Activated naive CD4-positive, alpha-beta T cell treated with anti-CD3 and anti-CD28 coated beads, Interleukin-2, amount 50 U/mL, for 72 hours (primary cell): Measurements from ENCODE around the gene RBM19. TPM values are rescaled to one million over a fixed set of nuclear protein-coding genes. Genes with fewer than 3 reads are reported as not detected.

Experiments
- ATAC-seq, 2 donors: fragments of 150-1000 bp; cut with Tn5 transposase; 2 replicates each; pipeline ENCODE4 v1.10.0; 2021; ENCODE audit warnings: mild to moderate bottlenecking in 2 of 2, moderate library complexity in 2 of 2
- DNase-seq, 2 donors: peaks; one replicate each; pipeline ENCODE4 v3.0.0; 2021 to 2022; ENCODE audit warnings: low spot score in 2 of 2
- H3K27ac Mint-ChIP-seq, 2 donors: one replicate each; pipeline ENCODE4 v1.8.0; 2022; ENCODE audit warnings: mild to moderate bottlenecking in 2 of 2, mixed read lengths in 2 of 2
- H3K36me3 Mint-ChIP-seq, 2 donors: one replicate each; pipeline ENCODE4 v1.8.0; 2022; ENCODE audit warnings: mixed read lengths in 2 of 2
- H3K9me3 Mint-ChIP-seq, 2 donors: one replicate each; pipeline ENCODE4 v1.8.0; 2022; ENCODE audit warnings: mixed read lengths in 2 of 2
- total RNA-seq, 2 donors: library from RNA; stranded (reverse); gene quantifications; one replicate each; pipeline ENCODE4 v1.2.3, GENCODE V29; 2022

RBM19 gene
- total RNA-seq, 2 donors from 2014 or later = 63.6 to 86.0 TPM

- ATAC-seq (no peak), DNase-seq (no peak)
- peak overlapping the region in 1 of 2 donors; percentile 84 for H3K27ac Mint-ChIP-seq
- H3K36me3 Mint-ChIP-seq = peaks cover 0 to 4% of the 10 kb centered on the region in 2 donors
- H3K9me3 Mint-ChIP-seq = no peaks in the 10 kb centered on the region
These were observed 134.6 kb downstream of the RBM19 start for GRCh38 chr12:113831476-113831875.

GRCh38 chr12:113831016-113831415 lies 135.1 kb downstream of the RBM19 start:
- DNase-seq = no peak
- peaks cover 0 to 4% of the 10 kb centered on the region in 2 donors for H3K36me3 Mint-ChIP-seq
- H3K27ac Mint-ChIP-seq = peak overlapping the region in 1 of 2 donors; percentile 84
- no peaks in the 10 kb centered on the region for H3K9me3 Mint-ChIP-seq
- ATAC-seq = no peak

- H3K36me3 Mint-ChIP-seq = peaks cover 0 to 4% of the 10 kb centered on the region in 2 donors
- ATAC-seq = no peak
- H3K9me3 Mint-ChIP-seq = no peaks in the 10 kb centered on the region
- DNase-seq = no peak
- no peak overlapping the region for H3K27ac Mint-ChIP-seq
These were observed 136.9 kb downstream of the RBM19 start for GRCh38 chr12:113829212-113829611.

- H3K9me3 Mint-ChIP-seq = no peaks in the 10 kb centered on the region
- DNase-seq (no peak), ATAC-seq (no peak)
- no peaks in the 10 kb centered on the region for H3K36me3 Mint-ChIP-seq
- H3K27ac Mint-ChIP-seq = no peak overlapping the region
These were observed 138.5 kb downstream of the RBM19 start for GRCh38 chr12:113827539-113828114.

DNA sequence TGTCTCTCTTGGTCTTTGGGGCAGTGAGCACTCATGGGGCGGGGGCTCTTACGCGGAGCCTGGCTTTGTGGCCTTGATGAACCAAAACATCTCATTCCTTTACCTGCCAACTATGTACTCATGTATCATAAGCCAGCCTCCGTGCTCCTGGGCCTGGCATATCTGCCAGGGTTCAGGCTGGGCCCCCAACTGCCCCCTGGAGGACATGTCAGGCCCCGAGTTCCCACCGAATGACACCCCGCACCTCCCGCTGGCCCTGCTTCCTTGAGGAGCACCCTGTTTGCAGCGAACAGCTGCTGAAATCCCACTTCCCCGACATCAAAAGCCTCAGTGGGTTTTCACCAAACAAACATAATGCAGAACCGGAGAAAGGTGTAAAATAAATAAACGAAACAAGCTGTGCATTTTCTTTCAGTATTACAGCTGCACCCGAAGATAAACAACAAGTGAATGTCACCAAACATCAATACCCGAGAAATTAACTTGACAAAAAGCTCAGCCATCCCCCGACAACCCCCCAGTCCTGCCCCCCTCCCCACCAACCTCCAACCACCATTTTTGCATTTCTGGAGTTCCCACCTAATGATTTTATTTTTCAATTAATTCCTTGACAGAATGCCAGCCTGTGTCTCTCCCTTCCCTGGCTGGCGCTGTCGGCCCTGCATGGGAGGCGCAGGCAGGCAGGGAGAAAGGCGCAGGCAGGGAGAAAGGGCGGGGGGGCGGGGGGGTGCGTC lies 139.2 kb downstream of the RBM19 start:
- H3K9me3 Mint-ChIP-seq = no peaks in the 10 kb centered on the region
- no peak for ATAC-seq
- H3K27ac Mint-ChIP-seq = no peak overlapping the region
- no peaks in the 10 kb centered on the region for H3K36me3 Mint-ChIP-seq
- no peak for DNase-seq

GRCh38 chr12:113825705-113826104 lies 140.4 kb downstream of the RBM19 start:
- Mint-ChIP-seq H3K9me3 (no peaks in the 10 kb centered on the region), H3K27ac (peak overlapping the region; percentile 5 to 48), H3K36me3 (no peaks in the 10 kb centered on the region)
- DNase-seq (no peak), ATAC-seq (no peak)

- H3K36me3 Mint-ChIP-seq = no peaks in the 10 kb centered on the region
- no peaks in the 10 kb centered on the region for H3K9me3 Mint-ChIP-seq
- DNase-seq = no peak
- no peak for ATAC-seq
- peak overlapping the region in 1 of 2 donors; percentile 63 for H3K27ac Mint-ChIP-seq
These were observed 142.3 kb downstream of the RBM19 start for GRCh38 chr12:113823816-113824215.

DNA sequence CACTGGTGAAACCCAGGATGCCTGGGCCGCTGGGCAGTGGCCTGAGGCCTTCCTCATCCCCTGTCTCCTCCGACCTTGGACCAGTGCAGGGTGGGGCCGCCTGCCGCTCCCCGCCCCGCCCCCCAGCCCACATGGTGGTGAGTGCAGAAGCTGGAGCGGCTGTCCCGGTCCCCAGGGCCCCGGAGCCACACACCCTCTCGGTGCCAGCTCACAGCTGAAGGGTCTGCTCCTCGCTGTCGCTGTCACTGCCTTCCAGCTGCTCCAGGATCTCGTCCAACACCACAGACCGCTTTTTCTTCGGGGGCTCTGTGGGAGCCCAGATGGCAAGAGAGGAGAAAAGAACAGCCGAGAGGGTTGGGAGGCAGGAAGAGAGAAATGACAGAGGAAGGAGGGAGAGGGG lies 143.1 kb downstream of the RBM19 start:
- DNase-seq (no peak), ATAC-seq (no peak)
- no peak overlapping the region for H3K27ac Mint-ChIP-seq
- no peaks in the 10 kb centered on the region for H3K9me3 Mint-ChIP-seq
- no peaks in the 10 kb centered on the region for H3K36me3 Mint-ChIP-seq

DNA sequence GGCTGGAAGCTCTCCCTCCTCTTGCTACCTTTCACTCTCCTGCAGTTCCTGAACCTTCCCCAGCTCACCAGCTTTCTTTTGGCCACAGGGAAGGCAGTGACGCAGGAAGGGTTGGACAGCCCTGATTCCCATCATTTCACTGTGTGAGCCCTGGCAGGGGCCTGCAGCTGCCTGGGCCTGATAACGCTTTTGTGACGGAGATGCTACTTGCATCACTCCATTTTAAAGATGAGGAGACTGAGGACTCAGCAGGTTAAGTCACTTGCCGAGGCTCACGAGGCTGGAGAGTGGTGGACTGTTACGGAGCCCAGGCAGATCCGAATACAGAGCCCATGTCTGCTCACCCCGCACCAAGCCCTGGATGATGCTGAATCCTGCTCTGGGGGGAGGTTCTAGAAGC lies 145.3 kb downstream of the RBM19 start:
- Mint-ChIP-seq H3K27ac (no peak overlapping the region), H3K9me3 (no peaks in the 10 kb centered on the region), H3K36me3 (peaks cover 5 to 7% of the 10 kb centered on the region in 2 donors)
- DNase-seq = no peak
- no peak for ATAC-seq

DNA sequence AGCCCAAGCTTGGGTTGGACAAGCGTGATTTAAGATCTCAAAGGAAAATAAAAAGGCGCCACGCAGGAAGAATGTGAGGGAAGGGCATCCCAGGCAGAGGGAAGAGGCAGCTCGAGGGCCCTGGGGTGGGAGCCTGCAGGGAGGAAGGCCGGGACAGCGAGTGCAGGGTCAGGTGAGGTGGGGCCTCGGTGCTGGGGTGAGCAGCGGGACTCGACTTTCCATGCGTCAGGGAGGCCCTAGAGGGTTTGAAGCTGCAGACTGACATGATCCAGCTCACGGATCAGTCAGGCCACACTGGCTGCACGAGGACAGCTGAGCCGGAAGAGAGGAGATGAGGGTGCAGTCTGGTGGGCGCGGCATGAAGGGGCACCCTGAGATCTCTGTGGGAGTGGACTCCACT lies 145.8 kb downstream of the RBM19 start:
- Mint-ChIP-seq H3K27ac (no peak overlapping the region), H3K9me3 (no peaks in the 10 kb centered on the region), H3K36me3 (peaks cover 10 to 12% of the 10 kb centered on the region in 2 donors)
- DNase-seq = no peak
- ATAC-seq = no peak

GRCh38 chr12:113819495-113819894 lies 146.6 kb downstream of the RBM19 start:
- no peak for ATAC-seq
- no peak for DNase-seq
- H3K9me3 Mint-ChIP-seq = no peaks in the 10 kb centered on the region
- H3K36me3 Mint-ChIP-seq = peaks cover 13 to 16% of the 10 kb centered on the region in 2 donors
- H3K27ac Mint-ChIP-seq = no peak overlapping the region

DNA sequence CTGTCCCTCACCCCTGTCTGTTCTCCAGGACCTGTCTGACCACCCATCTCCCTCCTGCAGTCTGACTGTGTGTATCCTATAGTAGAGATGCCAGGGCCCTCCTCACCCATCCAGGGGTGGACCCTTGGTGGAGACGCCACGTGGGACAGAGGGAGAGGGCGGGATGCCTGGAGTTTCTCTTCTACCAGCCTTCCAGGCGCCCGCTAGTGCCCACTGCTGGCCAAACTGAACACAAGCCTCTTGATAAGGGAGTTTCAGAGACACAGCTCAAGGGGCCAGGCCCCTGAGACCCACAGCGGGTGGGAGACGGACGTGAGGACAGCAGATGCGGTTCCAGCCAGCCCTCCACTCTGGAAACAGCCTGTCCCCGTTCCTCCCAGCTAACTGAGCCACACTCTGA lies 147.3 kb downstream of the RBM19 start:
- Mint-ChIP-seq H3K9me3 (no peaks in the 10 kb centered on the region), H3K27ac (no peak overlapping the region), H3K36me3 (peaks cover 13 to 16% of the 10 kb centered on the region in 2 donors)
- ATAC-seq (no peak), DNase-seq (no peak)

GRCh38 chr12:113818283-113818682 lies 147.8 kb downstream of the RBM19 start:
- H3K27ac Mint-ChIP-seq = no peak overlapping the region
- DNase-seq (no peak), ATAC-seq (no peak)
- peaks cover 15 to 17% of the 10 kb centered on the region in 2 donors for H3K36me3 Mint-ChIP-seq
- no peaks in the 10 kb centered on the region for H3K9me3 Mint-ChIP-seq

DNA sequence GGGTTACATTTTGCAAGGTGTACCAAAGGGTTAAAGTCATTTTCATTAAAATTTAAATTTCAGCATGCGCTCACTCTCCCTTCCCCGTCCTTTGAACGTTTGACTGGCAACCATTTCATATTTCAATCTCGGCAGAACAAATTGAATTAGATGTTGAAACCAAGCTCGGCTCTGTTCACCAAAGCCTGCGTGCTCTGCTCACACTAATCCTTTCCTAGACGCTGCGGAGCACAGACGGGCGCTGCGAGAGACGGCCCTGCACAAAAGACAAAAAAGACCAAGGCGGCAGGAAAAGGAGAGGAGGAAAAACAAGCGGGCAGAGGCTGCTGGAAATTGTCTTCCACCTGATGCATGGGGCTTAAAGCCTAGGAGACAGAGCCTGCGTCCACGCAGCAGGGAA lies 149.3 kb downstream of the RBM19 start:
- ATAC-seq (no peak), DNase-seq (no peak)
- Mint-ChIP-seq H3K9me3 (no peaks in the 10 kb centered on the region), H3K36me3 (peaks cover 24 to 29% of the 10 kb centered on the region in 2 donors), H3K27ac (peak overlapping the region in 1 of 2 donors; percentile 85)

DNA sequence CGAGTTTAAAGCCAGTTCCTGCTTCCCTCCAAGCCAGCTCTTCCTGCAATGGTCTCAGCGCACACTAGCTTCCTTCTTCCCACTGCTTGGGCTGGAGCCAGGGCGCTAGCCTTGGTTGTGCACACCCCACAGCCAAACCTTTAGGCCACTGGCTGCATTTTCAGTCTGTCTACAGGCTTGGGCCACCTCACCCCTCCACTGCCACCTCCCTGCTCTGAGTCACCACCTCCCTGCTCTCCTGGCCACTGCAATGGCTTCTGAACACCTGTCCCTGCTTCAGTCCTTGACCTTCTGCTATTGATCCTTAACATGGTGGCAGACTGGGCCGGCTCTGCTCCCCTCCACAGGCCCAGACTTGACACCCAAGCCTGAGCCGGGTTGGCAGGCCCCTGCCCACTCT lies 151.1 kb downstream of the RBM19 start:
- H3K27ac Mint-ChIP-seq = peak overlapping the region; percentile 19 to 62
- no peaks in the 10 kb centered on the region for H3K9me3 Mint-ChIP-seq
- H3K36me3 Mint-ChIP-seq = peaks cover 29 to 35% of the 10 kb centered on the region in 2 donors
- DNase-seq = no peak
- ATAC-seq = no peak

- H3K36me3 Mint-ChIP-seq = peaks cover 34 to 39% of the 10 kb centered on the region in 2 donors
- ATAC-seq = no peak
- H3K27ac Mint-ChIP-seq = peak overlapping the region in 1 of 2 donors; percentile 14
- peaks cover 0 to 4% of the 10 kb centered on the region in 2 donors for H3K9me3 Mint-ChIP-seq
- no peak for DNase-seq
These were observed 152.9 kb downstream of the RBM19 start for GRCh38 chr12:113813229-113813541.

DNA sequence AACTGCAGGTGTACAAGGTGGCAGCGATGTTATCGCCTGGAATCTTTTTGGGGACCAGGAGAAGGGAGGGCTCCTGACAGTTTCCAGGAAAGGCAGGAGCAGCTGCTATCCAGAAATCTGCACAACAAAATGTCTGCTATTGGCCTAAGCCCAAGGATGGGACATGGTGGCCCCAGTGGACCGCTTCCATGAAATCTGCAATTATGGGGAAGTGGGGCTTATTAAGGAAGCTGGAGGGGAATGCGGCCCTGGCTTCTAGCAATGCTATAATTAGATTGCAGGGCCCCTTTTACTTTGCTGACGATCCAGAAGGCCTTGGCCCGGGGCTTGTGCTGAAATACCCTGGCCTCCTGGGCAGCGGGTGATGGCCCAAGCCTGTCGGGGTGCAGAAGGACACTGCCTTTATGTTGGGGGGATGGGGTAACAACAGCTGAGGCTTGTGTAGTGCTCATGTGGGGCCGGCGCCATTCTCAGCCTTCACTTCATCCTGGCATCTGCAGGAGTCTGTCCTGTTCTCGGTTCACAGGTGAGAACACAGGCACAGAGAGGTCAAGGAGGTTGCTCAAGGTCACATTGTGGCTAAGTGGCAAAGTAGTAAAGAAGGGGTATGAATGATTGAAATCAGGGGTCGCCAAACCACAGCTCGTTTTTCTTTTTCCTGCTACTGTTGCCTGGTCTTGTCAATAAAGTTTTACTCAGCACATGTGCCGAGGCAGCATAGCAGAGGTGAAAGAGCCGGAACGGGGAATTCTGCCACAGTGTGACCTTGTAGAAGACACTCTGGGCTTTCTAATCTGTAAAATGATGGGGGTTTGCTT lies 153.5 kb downstream of the RBM19 start:
- Mint-ChIP-seq H3K27ac (peak overlapping the region in 1 of 2 donors; percentile 14), H3K36me3 (peaks cover 39 to 44% of the 10 kb centered on the region in 2 donors), H3K9me3 (peaks cover 0 to 8% of the 10 kb centered on the region in 2 donors)
- DNase-seq (no peak), ATAC-seq (no peak)
